HepG2 (cell line): Measurements from ENCODE around the gene RNF38. TPM values are rescaled to one million over a fixed set of nuclear protein-coding genes. Genes with fewer than 3 reads are reported as not detected.

Experiments
- KDM6A ChIP-seq: IDR thresholded peaks from 2 replicates; pipeline ENCODE4 v1.6.1; 2016; ENCODE audit warnings: low read depth
- MIER2 ChIP-seq: IDR thresholded peaks from 2 replicates; pipeline ENCODE4 v1.6.1; 2016; ENCODE audit warnings: missing biosample characterization, missing genetic modification reagents
- MIXL1 ChIP-seq: IDR thresholded peaks from 2 replicates; pipeline ENCODE4 v1.6.1; 2016
- MXD4 ChIP-seq: IDR thresholded peaks from 2 replicates; pipeline ENCODE4 v1.6.1; 2016; ENCODE audit warnings: mild to moderate bottlenecking, missing biosample characterization, missing genetic modification reagents
- NCOA5 ChIP-seq: sonication (generic); formaldehyde crosslinking; IDR thresholded peaks from 2 replicates; pipeline ENCODE4 v1.4.0; 2020; ENCODE audit warnings: missing genetic modification reagents
- REPIN1 ChIP-seq: sonication (generic); formaldehyde crosslinking; IDR thresholded peaks from 2 replicates; pipeline ENCODE4 v1.8.0; 2022; ENCODE audit warnings: missing genetic modification reagents, low read depth, mild to moderate bottlenecking, borderline replicate concordance
- SMAD1 ChIP-seq: sonication (generic); formaldehyde crosslinking; IDR thresholded peaks from 2 replicates; pipeline ENCODE4 v1.4.0; 2020; ENCODE audit warnings: missing genetic modification reagents, low read depth, mild to moderate bottlenecking, borderline replicate concordance
- TBX3 ChIP-seq: fragments of 450-650 bp; IDR thresholded peaks from 2 replicates; pipeline ENCODE4 v1.6.1; 2017; ENCODE audit warnings: antibody characterized with exemption, mild to moderate bottlenecking, inconsistent platforms, borderline replicate concordance
- ZNF205 ChIP-seq: IDR thresholded peaks from 2 replicates; pipeline ENCODE4 v1.6.1; 2018; ENCODE audit warnings: missing biosample characterization, missing genetic modification reagents
- ZNF333 ChIP-seq: sonication (generic); formaldehyde crosslinking; IDR thresholded peaks from 2 replicates; pipeline ENCODE4 v1.4.0; 2020; ENCODE audit warnings: mild to moderate bottlenecking, missing genetic modification reagents, borderline replicate concordance
- ZNF430 ChIP-seq: sonication (generic); formaldehyde crosslinking; IDR thresholded peaks from 2 replicates; pipeline ENCODE4 v1.9.0; 2021; ENCODE audit warnings: mild to moderate bottlenecking, missing genetic modification reagents
- ZNF543 ChIP-seq: sonication (generic); formaldehyde crosslinking; IDR thresholded peaks from 2 replicates; pipeline ENCODE4 v1.4.0; 2020; ENCODE audit warnings: mild to moderate bottlenecking, missing genetic modification reagents
- polyA plus RNA-seq, 8 experiments: library from polyadenylated mRNA; depleted of rRNA in 3 of 8; stranded (reverse) in 7 of 8; unstranded in 1 of 8; fragments of >200 nt; fragmentation: Illumina TruSeq in 4 of 8; extraction: Trizol in 4 of 8; gene quantifications; 2 replicates each; pipeline versions ENCODE4 v1.2.1 to v1.2.3, GENCODE V29; 2011 to 2016; ENCODE audit warnings: low read depth in 4 of 8, missing spikeins in 1 of 8, mixed read lengths in 1 of 8; ENCODE audit not compliant: insufficient read depth in 1 of 8
- total RNA-seq, 5 experiments: library from RNA; depleted of rRNA; stranded (reverse); fragments of >200 nt; fragmentation: Illumina TruSeq; extraction: Trizol; gene quantifications; 2 replicates each; pipeline ENCODE4 v1.2.3, GENCODE V29; 2016; ENCODE audit warnings: low read depth in 1 of 5
- TF ChIP-seq, protein P1 (sequence below): sonication (generic); formaldehyde crosslinking; IDR thresholded peaks from 2 replicates; pipeline ENCODE4 v1.4.0; 2020; ENCODE audit warnings: missing genetic modification reagents, borderline replicate concordance
- TF ChIP-seq, protein P2 (sequence below): sonication (generic); formaldehyde crosslinking; IDR thresholded peaks from 2 replicates; pipeline ENCODE4 v1.4.0; 2020; ENCODE audit warnings: low read depth, missing genetic modification reagents
- TF ChIP-seq, protein P3 (sequence below): IDR thresholded peaks from 2 replicates; pipeline ENCODE4 v1.6.1; 2018; ENCODE audit warnings: missing genetic modification reagents, mild to moderate bottlenecking, missing compliant biosample characterization
- TF ChIP-seq, protein P4 (sequence below): sonication (generic); formaldehyde crosslinking; IDR thresholded peaks from 2 replicates; pipeline ENCODE4 v1.5.1; 2020; ENCODE audit warnings: missing genetic modification reagents, mild to moderate bottlenecking, borderline replicate concordance
- TF ChIP-seq, protein P5 (sequence below): sonication (generic); formaldehyde crosslinking; conservative IDR thresholded peaks from 2 replicates; pipeline ENCODE4 v1.8.0; 2022; ENCODE audit warnings: mild to moderate bottlenecking, moderate library complexity, missing genetic modification reagents

RNF38 gene
- total and polyA plus RNA-seq, 2 of the 13 experiments (the other 11 are each of a cell fraction or from before 2014, with no cell fraction given), result 9.1 to 32.1 TPM

DNA sequence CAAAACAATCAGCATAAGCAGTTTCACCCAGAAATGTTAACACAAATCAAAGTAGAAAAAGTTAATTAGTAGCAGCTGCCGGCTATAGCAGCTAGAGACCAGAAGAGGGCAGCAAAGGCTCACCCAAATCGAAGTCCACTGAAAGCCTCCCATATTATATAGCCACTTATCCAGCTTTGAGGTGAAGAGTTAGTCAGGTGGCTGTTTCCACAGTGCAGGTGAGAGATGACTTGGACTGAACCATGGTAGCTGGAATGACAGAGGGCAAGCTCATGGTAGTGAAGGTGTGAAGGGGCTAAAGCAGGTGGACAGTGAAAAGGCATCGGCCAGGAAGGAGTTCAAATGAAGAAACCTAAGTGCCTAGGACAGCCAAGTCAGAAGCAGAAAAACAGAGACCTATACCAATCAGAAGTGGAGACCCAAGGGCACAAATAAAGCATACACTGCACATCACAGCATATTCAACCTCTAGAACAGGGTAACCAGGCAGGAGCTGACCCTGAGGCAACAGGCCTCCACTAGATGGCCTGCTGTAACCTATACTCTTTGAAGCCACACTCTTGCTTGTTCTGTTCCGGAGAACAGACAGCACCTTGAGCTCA, 7.2 kb upstream of the RNF38 start (continued):
- TF ChIP-seq, protein P1, sequence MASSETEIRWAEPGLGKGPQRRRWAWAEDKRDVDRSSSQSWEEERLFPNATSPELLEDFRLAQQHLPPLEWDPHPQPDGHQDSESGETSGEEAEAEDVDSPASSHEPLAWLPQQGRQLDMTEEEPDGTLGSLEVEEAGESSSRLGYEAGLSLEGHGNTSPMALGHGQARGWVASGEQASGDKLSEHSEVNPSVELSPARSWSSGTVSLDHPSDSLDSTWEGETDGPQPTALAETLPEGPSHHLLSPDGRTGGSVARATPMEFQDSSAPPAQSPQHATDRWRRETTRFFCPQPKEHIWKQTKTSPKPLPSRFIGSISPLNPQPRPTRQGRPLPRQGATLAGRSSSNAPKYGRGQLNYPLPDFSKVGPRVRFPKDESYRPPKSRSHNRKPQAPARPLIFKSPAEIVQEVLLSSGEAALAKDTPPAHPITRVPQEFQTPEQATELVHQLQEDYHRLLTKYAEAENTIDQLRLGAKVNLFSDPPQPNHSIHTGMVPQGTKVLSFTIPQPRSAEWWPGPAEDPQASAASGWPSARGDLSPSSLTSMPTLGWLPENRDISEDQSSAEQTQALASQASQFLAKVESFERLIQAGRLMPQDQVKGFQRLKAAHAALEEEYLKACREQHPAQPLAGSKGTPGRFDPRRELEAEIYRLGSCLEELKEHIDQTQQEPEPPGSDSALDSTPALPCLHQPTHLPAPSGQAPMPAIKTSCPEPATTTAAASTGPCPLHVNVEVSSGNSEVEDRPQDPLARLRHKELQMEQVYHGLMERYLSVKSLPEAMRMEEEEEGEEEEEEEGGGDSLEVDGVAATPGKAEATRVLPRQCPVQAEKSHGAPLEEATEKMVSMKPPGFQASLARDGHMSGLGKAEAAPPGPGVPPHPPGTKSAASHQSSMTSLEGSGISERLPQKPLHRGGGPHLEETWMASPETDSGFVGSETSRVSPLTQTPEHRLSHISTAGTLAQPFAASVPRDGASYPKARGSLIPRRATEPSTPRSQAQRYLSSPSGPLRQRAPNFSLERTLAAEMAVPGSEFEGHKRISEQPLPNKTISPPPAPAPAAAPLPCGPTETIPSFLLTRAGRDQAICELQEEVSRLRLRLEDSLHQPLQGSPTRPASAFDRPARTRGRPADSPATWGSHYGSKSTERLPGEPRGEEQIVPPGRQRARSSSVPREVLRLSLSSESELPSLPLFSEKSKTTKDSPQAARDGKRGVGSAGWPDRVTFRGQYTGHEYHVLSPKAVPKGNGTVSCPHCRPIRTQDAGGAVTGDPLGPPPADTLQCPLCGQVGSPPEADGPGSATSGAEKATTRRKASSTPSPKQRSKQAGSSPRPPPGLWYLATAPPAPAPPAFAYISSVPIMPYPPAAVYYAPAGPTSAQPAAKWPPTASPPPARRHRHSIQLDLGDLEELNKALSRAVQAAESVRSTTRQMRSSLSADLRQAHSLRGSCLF, result no peak
- TF ChIP-seq, protein P2, sequence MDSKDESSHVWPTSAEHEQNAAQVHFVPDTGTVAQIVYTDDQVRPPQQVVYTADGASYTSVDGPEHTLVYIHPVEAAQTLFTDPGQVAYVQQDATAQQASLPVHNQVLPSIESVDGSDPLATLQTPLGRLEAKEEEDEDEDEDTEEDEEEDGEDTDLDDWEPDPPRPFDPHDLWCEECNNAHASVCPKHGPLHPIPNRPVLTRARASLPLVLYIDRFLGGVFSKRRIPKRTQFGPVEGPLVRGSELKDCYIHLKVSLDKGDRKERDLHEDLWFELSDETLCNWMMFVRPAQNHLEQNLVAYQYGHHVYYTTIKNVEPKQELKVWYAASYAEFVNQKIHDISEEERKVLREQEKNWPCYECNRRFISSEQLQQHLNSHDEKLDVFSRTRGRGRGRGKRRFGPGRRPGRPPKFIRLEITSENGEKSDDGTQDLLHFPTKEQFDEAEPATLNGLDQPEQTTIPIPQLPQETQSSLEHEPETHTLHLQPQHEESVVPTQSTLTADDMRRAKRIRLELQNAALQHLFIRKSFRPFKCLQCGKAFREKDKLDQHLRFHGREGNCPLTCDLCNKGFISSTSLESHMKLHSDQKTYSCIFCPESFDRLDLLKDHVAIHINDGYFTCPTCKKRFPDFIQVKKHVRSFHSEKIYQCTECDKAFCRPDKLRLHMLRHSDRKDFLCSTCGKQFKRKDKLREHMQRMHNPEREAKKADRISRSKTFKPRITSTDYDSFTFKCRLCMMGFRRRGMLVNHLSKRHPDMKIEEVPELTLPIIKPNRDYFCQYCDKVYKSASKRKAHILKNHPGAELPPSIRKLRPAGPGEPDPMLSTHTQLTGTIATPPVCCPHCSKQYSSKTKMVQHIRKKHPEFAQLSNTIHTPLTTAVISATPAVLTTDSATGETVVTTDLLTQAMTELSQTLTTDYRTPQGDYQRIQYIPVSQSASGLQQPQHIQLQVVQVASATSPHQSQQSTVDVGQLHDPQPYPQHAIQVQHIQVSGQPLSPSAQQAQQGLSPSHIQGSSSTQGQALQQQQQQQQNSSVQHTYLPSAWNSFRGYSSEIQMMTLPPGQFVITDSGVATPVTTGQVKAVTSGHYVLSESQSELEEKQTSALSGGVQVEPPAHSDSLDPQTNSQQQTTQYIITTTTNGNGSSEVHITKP (CRISPR knock-in tag), result peak; percentile 28; the same call in 1 of the 2 replicates
- TF ChIP-seq ZNF430 (CRISPR knock-in tag) (0 out of 2 replicates have a peak, but pooled peaks have one; percentile 23), TBX3 (no peak), ZNF333 (no peak), ZNF543 (no peak), SMAD1 (CRISPR knock-in tag) (no peak), KDM6A (CRISPR knock-in tag) (no peak), MIER2 (CRISPR knock-in tag) (peak; percentile 59; the same call in 1 of the 2 replicates), NCOA5 (CRISPR knock-in tag) (no peak), MIXL1 (CRISPR knock-in tag) (peak; percentile 79), REPIN1 (CRISPR knock-in tag) (peak; percentile 33; the same call in 1 of the 2 replicates), ZNF205 (no peak), MXD4 (CRISPR knock-in tag) (0 out of 2 replicates have a peak, but pooled peaks have one; percentile 31)
- TF ChIP-seq, protein P3, sequence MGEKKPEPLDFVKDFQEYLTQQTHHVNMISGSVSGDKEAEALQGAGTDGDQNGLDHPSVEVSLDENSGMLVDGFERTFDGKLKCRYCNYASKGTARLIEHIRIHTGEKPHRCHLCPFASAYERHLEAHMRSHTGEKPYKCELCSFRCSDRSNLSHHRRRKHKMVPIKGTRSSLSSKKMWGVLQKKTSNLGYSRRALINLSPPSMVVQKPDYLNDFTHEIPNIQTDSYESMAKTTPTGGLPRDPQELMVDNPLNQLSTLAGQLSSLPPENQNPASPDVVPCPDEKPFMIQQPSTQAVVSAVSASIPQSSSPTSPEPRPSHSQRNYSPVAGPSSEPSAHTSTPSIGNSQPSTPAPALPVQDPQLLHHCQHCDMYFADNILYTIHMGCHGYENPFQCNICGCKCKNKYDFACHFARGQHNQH (CRISPR knock-in tag), result peak; percentile 24; the same call in 1 of the 2 replicates
- TF ChIP-seq, protein P4, sequence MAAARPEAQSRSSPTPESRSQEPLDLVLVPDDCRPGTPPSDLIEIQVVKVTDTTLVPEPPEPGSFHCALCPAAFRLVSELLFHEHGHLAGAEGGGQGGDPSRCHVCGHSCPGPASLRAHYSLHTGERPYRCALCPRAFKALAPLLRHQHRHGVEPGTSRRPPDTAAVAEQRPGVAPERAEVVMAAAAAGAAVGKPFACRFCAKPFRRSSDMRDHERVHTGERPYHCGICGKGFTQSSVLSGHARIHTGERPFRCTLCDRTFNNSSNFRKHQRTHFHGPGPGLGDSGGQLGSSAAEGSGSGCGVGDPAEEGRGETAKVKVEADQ (CRISPR knock-in tag), result no peak
- TF ChIP-seq, protein P5, sequence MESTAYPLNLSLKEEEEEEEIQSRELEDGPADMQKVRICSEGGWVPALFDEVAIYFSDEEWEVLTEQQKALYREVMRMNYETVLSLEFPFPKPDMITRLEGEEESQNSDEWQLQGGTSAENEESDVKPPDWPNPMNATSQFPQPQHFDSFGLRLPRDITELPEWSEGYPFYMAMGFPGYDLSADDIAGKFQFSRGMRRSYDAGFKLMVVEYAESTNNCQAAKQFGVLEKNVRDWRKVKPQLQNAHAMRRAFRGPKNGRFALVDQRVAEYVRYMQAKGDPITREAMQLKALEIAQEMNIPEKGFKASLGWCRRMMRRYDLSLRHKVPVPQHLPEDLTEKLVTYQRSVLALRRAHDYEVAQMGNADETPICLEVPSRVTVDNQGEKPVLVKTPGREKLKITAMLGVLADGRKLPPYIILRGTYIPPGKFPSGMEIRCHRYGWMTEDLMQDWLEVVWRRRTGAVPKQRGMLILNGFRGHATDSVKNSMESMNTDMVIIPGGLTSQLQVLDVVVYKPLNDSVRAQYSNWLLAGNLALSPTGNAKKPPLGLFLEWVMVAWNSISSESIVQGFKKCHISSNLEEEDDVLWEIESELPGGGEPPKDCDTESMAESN (CRISPR knock-in tag), result 0 out of 2 replicates have a peak, but pooled peaks have one; percentile 40
